Endothelial cell of umbilical vein (primary cell): ENCODE data around the gene SNIP1. TPM values are rescaled to one million over a fixed set of nuclear protein-coding genes. Genes with fewer than 3 reads are reported as not detected.
A peak's percentile ranks its signal among the peaks of the same experiment; 100 is the strongest.

Experiments
- BruUV-seq: library from RNA; stranded (reverse); fragments of 400-500 nt; replicated peaks from 2 replicates; lab custom pipeline; 2021; lab: Mats Ljungman, UMichigan
- CTCF ChIA-PET: fragments of 300-600, 350-600 bp; sonication (Branson Sonifier 250); formaldehyde crosslinking; loops from one replicate; lab custom pipeline; 2021; ENCODE audit warnings: antibody characterized with exemption, inconsistent platforms; lab: Charles Lee
- POLR2A ChIA-PET: fragments of 300-600, 350-600 bp; sonication (Branson Sonifier 250); formaldehyde crosslinking; loops from one replicate; lab custom pipeline; 2021; ENCODE audit warnings: antibody characterized with exemption, inconsistent platforms; lab: Charles Lee
- DNase-seq: peaks from one replicate; pipeline ENCODE4 v3.0.0-alpha.2; 2011; ENCODE audit warnings: low read depth, low spot score
- FAIRE-seq: peaks from 2 replicates; lab custom pipeline; 2011; peaks lifted over from hg19 to GRCh38; lab: Jason Lieb, UNC
- H2AFZ ChIP-seq: 2 replicates; pipeline ENCODE4 v1.6.0; 2012; ENCODE audit warnings: low read depth, low read length, control low read depth, inconsistent platforms
- H3K27ac ChIP-seq: 2 replicates; pipeline ENCODE4 v1.5.1; 2011; ENCODE audit warnings: low read depth, mild to moderate bottlenecking, control low read depth, low read length, moderate library complexity; ENCODE audit not compliant: insufficient read depth
- H3K27me3 ChIP-seq, 2 experiments: 2 replicates each; pipeline versions ENCODE4 v1.6.0 to v1.6.1; 2011; ENCODE audit warnings: low read length in 2 of 2, mixed read lengths in 1 of 2; ENCODE audit not compliant: control insufficient read depth in 2 of 2, insufficient read depth in 2 of 2
- H3K36me3 ChIP-seq, 2 experiments: 2 replicates in 1 of 2; 3 replicates in 1 of 2; pipeline ENCODE4 v1.5.1; 2011; ENCODE audit warnings: low read length in 2 of 2, mild to moderate bottlenecking in 1 of 2, moderate library complexity in 1 of 2; ENCODE audit not compliant: control insufficient read depth in 2 of 2, insufficient read depth in 2 of 2; ENCODE audit errors: extremely low read depth in 1 of 2
- H3K4me1 ChIP-seq: 3 replicates; pipeline ENCODE4 v1.5.1; 2011; ENCODE audit warnings: mild to moderate bottlenecking, low read length; ENCODE audit not compliant: control insufficient read depth, insufficient read depth; ENCODE audit errors: extremely low read depth
- H3K4me2 ChIP-seq: 2 replicates; pipeline ENCODE4 v1.6.1; 2011; ENCODE audit warnings: low read length, control low read depth, mixed read lengths; ENCODE audit not compliant: insufficient read depth
- H3K4me3 ChIP-seq, 3 experiments: fragments of 200-600 bp in 1 of 3; sonication (generic), shearing (Covaris generic) in 1 of 3; replicated peaks in 1 of 3; 2 replicates each; pipeline ENCODE4 v1.5.1; 2011 to 2016; ENCODE audit warnings: control low read depth in 3 of 3, low read length in 3 of 3, mild to moderate bottlenecking in 2 of 3, inconsistent platforms in 1 of 3, low read depth in 1 of 3, moderate library complexity in 1 of 3; ENCODE audit not compliant: insufficient read depth in 1 of 3
- H3K79me2 ChIP-seq: 2 replicates; pipeline ENCODE4 v1.6.0; 2012; ENCODE audit warnings: low read length, inconsistent platforms; ENCODE audit not compliant: control insufficient read depth, insufficient read depth
- H3K9ac ChIP-seq: replicated peaks from 2 replicates; pipeline ENCODE3; 2011; ENCODE audit warnings: low read length, control low read depth; ENCODE audit not compliant: insufficient read depth; ENCODE audit errors: extremely low read depth
- H3K9me1 ChIP-seq: replicated peaks from 3 replicates; pipeline ENCODE4 v1.6.0; 2011; ENCODE audit warnings: mild to moderate bottlenecking, low read length; ENCODE audit not compliant: control insufficient read depth, insufficient read depth; ENCODE audit errors: extremely low read depth
- H3K9me3 ChIP-seq: replicated peaks from 2 replicates; pipeline ENCODE4 v1.5.1; 2012; ENCODE audit warnings: low read length, inconsistent platforms; ENCODE audit not compliant: control insufficient read depth, insufficient read depth
- H4K20me1 ChIP-seq: replicated peaks from 2 replicates; pipeline ENCODE3; 2011; ENCODE audit warnings: mild to moderate bottlenecking, low read length; ENCODE audit not compliant: control insufficient read depth, insufficient read depth; ENCODE audit errors: extremely low read depth
- FOS ChIP-seq: IDR thresholded peaks from 2 replicates; pipeline ENCODE4 v1.6.1; 2011; ENCODE audit warnings: mild to moderate bottlenecking, low read length, moderate library complexity, borderline replicate concordance; ENCODE audit not compliant: insufficient read depth
- GATA2 ChIP-seq: IDR thresholded peaks from 2 replicates; pipeline ENCODE4 v1.7.0; 2011; ENCODE audit warnings: low read depth, mild to moderate bottlenecking, moderate library complexity, mixed read lengths, low read length; ENCODE audit not compliant: insufficient read length, insufficient read depth
- JUN ChIP-seq: IDR thresholded peaks from 2 replicates; pipeline ENCODE4 v1.6.1; 2011; ENCODE audit warnings: borderline replicate concordance, low read depth; ENCODE audit not compliant: insufficient read length, insufficient read depth
- MYC ChIP-seq: IDR thresholded peaks from one replicate; pipeline ENCODE4 v1.6.1; 2011; ENCODE audit warnings: mild to moderate bottlenecking, low read depth, low read length
- POLR2A ChIP-seq: IDR thresholded peaks from 2 replicates; pipeline ENCODE4 v1.6.1; 2012; ENCODE audit warnings: low read depth, mild to moderate bottlenecking, control low read depth, low read length
- POLR2AphosphoS5 ChIP-seq: IDR thresholded peaks from 2 replicates; pipeline ENCODE4 v1.6.1; 2012; ENCODE audit warnings: low read depth, mild to moderate bottlenecking, control low read depth, low read length, moderate library complexity; ENCODE audit not compliant: insufficient read depth
- dilution Hi-C: fragments of 300-500 bp; cut with MboI; formaldehyde crosslinking; loops from one replicate; pipeline ENCODE4 v1.15.0; 2019; ENCODE audit warnings: low sequenced_read_pairs; ENCODE audit not compliant: extremely low pct_ligation_motif_present
- intact Hi-C: fragments of 100-400 bp; cut with micrococcal nuclease; formaldehyde crosslinking; loops from one replicate; pipeline ENCODE4 v1.10.0; 2022
- polyA plus RNA-seq, 4 experiments: library from polyadenylated mRNA; depleted of rRNA in 3 of 4; stranded (reverse) in 3 of 4; unstranded in 1 of 4; fragments of >200 nt; gene quantifications; 2 replicates each; pipeline versions ENCODE4 v1.2.1 to v1.2.3, GENCODE V29; 2011 to 2012; ENCODE audit warnings: missing spikeins in 1 of 4
- total RNA-seq: library from RNA; stranded (reverse); gene quantifications from 2 replicates; pipeline ENCODE4 v1.2.3, GENCODE V29; 2021

Gene SNIP1
- total and polyA plus RNA-seq, 2 donors (not counting 3 experiments of a cell fraction or from before 2014, with no cell fraction given) = 3.7 to 18.4 TPM

GRCh38 chr1:37574834-37575480 is 20.9 kb upstream of the SNIP1 start:
- BruUV-seq = TSS peak; percentile 79
- H3K4me2 ChIP-seq = peak overlapping the region; percentile 14
- no peaks in the 10 kb centered on the region for H3K9me1 ChIP-seq
- dilution Hi-C loops = no loop called here
- no peak overlapping the region for H3K4me3 ChIP-seq
- peak overlapping the region; percentile 72 for H3K27ac ChIP-seq
- H3K36me3 ChIP-seq = peaks cover 15 to 21% of the 10 kb centered on the region in 2 experiments
- FAIRE-seq = peak; percentile 92
- POLR2A ChIA-PET = interaction anchor here (0.6 kb wide), 1 partner anchor 1461 kb away, joined by 4 read pairs; no protein-coding TSS in a partner anchor
- DNase-seq = peak; percentile 81
- intact Hi-C loops = loop anchor here (1.0 to 10.0 kb wide), 4 partner anchors 41 to 440 kb away; partner anchors contain the start of genes MEAF6 and UTP11
- TF ChIP-seq POLR2AphosphoS5 (no peak), JUN (peak; percentile 79), FOS (peak; percentile 89), GATA2 (peak; percentile 56), POLR2A (no peak), MYC (no peak)
- CTCF ChIA-PET = interaction anchor here (0.6 to 1.5 kb wide), 8 partner anchors 12 to 1140 kb away, joined by 3 to 6 read pairs (median 4); partner anchors contain the start of genes DNALI1 and MEAF6
- no peaks in the 10 kb centered on the region for H4K20me1 ChIP-seq
- H2AFZ ChIP-seq = no peak overlapping the region
- no peaks in the 10 kb centered on the region for H3K27me3 ChIP-seq
- H3K79me2 ChIP-seq = no peaks in the 10 kb centered on the region
- H3K9ac ChIP-seq = peak overlapping the region; percentile 48
- no peaks in the 10 kb centered on the region for H3K9me3 ChIP-seq
- peaks cover 36% of the 10 kb centered on the region for H3K4me1 ChIP-seq
